Endothelial cell of umbilical vein (primary cell): ENCODE results near the gene L3MBTL4. TPM values are rescaled to one million over a fixed set of nuclear protein-coding genes. Genes with fewer than 3 reads are reported as not detected.

ENCODE experiments used
- BruUV-seq: library from RNA; stranded (reverse); fragments of 400-500 nt; replicated peaks from 2 replicates; lab custom pipeline; 2021; lab: Mats Ljungman, UMichigan
- CTCF ChIA-PET: fragments of 300-600, 350-600 bp; sonication (Branson Sonifier 250); formaldehyde crosslinking; loops from one replicate; lab custom pipeline; 2021; ENCODE audit warnings: antibody characterized with exemption, inconsistent platforms; lab: Charles Lee
- POLR2A ChIA-PET: fragments of 300-600, 350-600 bp; sonication (Branson Sonifier 250); formaldehyde crosslinking; loops from one replicate; lab custom pipeline; 2021; ENCODE audit warnings: antibody characterized with exemption, inconsistent platforms; lab: Charles Lee
- DNase-seq: peaks from one replicate; pipeline ENCODE4 v3.0.0-alpha.2; 2011; ENCODE audit warnings: low read depth, low spot score
- FAIRE-seq: peaks from 2 replicates; lab custom pipeline; 2011; peaks lifted over from hg19 to GRCh38; lab: Jason Lieb, UNC
- H2AFZ ChIP-seq: 2 replicates; pipeline ENCODE4 v1.6.0; 2012; ENCODE audit warnings: low read depth, low read length, control low read depth, inconsistent platforms
- H3K27ac ChIP-seq: 2 replicates; pipeline ENCODE4 v1.5.1; 2011; ENCODE audit warnings: low read depth, mild to moderate bottlenecking, control low read depth, low read length, moderate library complexity; ENCODE audit not compliant: insufficient read depth
- H3K27me3 ChIP-seq, 2 experiments: 2 replicates each; pipeline versions ENCODE4 v1.6.0 to v1.6.1; 2011; ENCODE audit warnings: low read length in 2 of 2, mixed read lengths in 1 of 2; ENCODE audit not compliant: control insufficient read depth in 2 of 2, insufficient read depth in 2 of 2
- H3K36me3 ChIP-seq, 2 experiments: 2 replicates in 1 of 2; 3 replicates in 1 of 2; pipeline ENCODE4 v1.5.1; 2011; ENCODE audit warnings: low read length in 2 of 2, mild to moderate bottlenecking in 1 of 2, moderate library complexity in 1 of 2; ENCODE audit not compliant: control insufficient read depth in 2 of 2, insufficient read depth in 2 of 2; ENCODE audit errors: extremely low read depth in 1 of 2
- H3K4me1 ChIP-seq: 3 replicates; pipeline ENCODE4 v1.5.1; 2011; ENCODE audit warnings: mild to moderate bottlenecking, low read length; ENCODE audit not compliant: control insufficient read depth, insufficient read depth; ENCODE audit errors: extremely low read depth
- H3K4me2 ChIP-seq: 2 replicates; pipeline ENCODE4 v1.6.1; 2011; ENCODE audit warnings: low read length, control low read depth, mixed read lengths; ENCODE audit not compliant: insufficient read depth
- H3K4me3 ChIP-seq, 3 experiments: fragments of 200-600 bp in 1 of 3; sonication (generic), shearing (Covaris generic) in 1 of 3; replicated peaks in 1 of 3; 2 replicates each; pipeline ENCODE4 v1.5.1; 2011 to 2016; ENCODE audit warnings: control low read depth in 3 of 3, low read length in 3 of 3, mild to moderate bottlenecking in 2 of 3, inconsistent platforms in 1 of 3, low read depth in 1 of 3, moderate library complexity in 1 of 3; ENCODE audit not compliant: insufficient read depth in 1 of 3
- H3K79me2 ChIP-seq: 2 replicates; pipeline ENCODE4 v1.6.0; 2012; ENCODE audit warnings: low read length, inconsistent platforms; ENCODE audit not compliant: control insufficient read depth, insufficient read depth
- H3K9ac ChIP-seq: replicated peaks from 2 replicates; pipeline ENCODE3; 2011; ENCODE audit warnings: low read length, control low read depth; ENCODE audit not compliant: insufficient read depth; ENCODE audit errors: extremely low read depth
- H3K9me1 ChIP-seq: replicated peaks from 3 replicates; pipeline ENCODE4 v1.6.0; 2011; ENCODE audit warnings: mild to moderate bottlenecking, low read length; ENCODE audit not compliant: control insufficient read depth, insufficient read depth; ENCODE audit errors: extremely low read depth
- H3K9me3 ChIP-seq: replicated peaks from 2 replicates; pipeline ENCODE4 v1.5.1; 2012; ENCODE audit warnings: low read length, inconsistent platforms; ENCODE audit not compliant: control insufficient read depth, insufficient read depth
- H4K20me1 ChIP-seq: replicated peaks from 2 replicates; pipeline ENCODE3; 2011; ENCODE audit warnings: mild to moderate bottlenecking, low read length; ENCODE audit not compliant: control insufficient read depth, insufficient read depth; ENCODE audit errors: extremely low read depth
- EZH2 ChIP-seq: IDR thresholded peaks from 2 replicates; pipeline ENCODE4 v1.6.1; 2012; ENCODE audit warnings: borderline replicate concordance, low read depth, mild to moderate bottlenecking, moderate library complexity, low read length, inconsistent platforms; ENCODE audit not compliant: severe bottlenecking
- FOS ChIP-seq: IDR thresholded peaks from 2 replicates; pipeline ENCODE4 v1.6.1; 2011; ENCODE audit warnings: mild to moderate bottlenecking, low read length, moderate library complexity, borderline replicate concordance; ENCODE audit not compliant: insufficient read depth
- MYC ChIP-seq: IDR thresholded peaks from one replicate; pipeline ENCODE4 v1.6.1; 2011; ENCODE audit warnings: mild to moderate bottlenecking, low read depth, low read length
- POLR2A ChIP-seq: IDR thresholded peaks from 2 replicates; pipeline ENCODE4 v1.6.1; 2012; ENCODE audit warnings: low read depth, mild to moderate bottlenecking, control low read depth, low read length
- POLR2AphosphoS5 ChIP-seq: IDR thresholded peaks from 2 replicates; pipeline ENCODE4 v1.6.1; 2012; ENCODE audit warnings: low read depth, mild to moderate bottlenecking, control low read depth, low read length, moderate library complexity; ENCODE audit not compliant: insufficient read depth
- dilution Hi-C: fragments of 300-500 bp; cut with MboI; formaldehyde crosslinking; loops from one replicate; pipeline ENCODE4 v1.15.0; 2019; ENCODE audit warnings: low sequenced_read_pairs; ENCODE audit not compliant: extremely low pct_ligation_motif_present
- intact Hi-C: fragments of 100-400 bp; cut with micrococcal nuclease; formaldehyde crosslinking; loops from one replicate; pipeline ENCODE4 v1.10.0; 2022
- polyA plus RNA-seq, 4 experiments: library from polyadenylated mRNA; depleted of rRNA in 3 of 4; stranded (reverse) in 3 of 4; unstranded in 1 of 4; fragments of >200 nt; gene quantifications; 2 replicates each; pipeline versions ENCODE4 v1.2.1 to v1.2.3, GENCODE V29; 2011 to 2012; ENCODE audit warnings: missing spikeins in 1 of 4
- total RNA-seq: library from RNA; stranded (reverse); gene quantifications from 2 replicates; pipeline ENCODE4 v1.2.3, GENCODE V29; 2021
- TF ChIP-seq, protein P1 (sequence below), 2 donors: IDR thresholded peaks; 1 replicate in 1 of 2; 2 replicates in 1 of 2; pipeline ENCODE4 v1.5.1; 2011; ENCODE audit warnings: low read length in 2 of 2, mild to moderate bottlenecking in 2 of 2, moderate library complexity in 2 of 2, control low read depth in 1 of 2, inconsistent platforms in 1 of 2, low read depth in 1 of 2; ENCODE audit not compliant: insufficient read depth in 1 of 2; ENCODE audit errors: extremely low read depth in 1 of 2
- TF ChIP-seq, protein P2 (sequence below): IDR thresholded peaks from 2 replicates; pipeline ENCODE4 v1.6.1; 2011; ENCODE audit not compliant: insufficient read depth, insufficient read length

L3MBTL4 gene
- total and polyA plus RNA-seq, 2 donors (not counting 3 experiments of a cell fraction or from before 2014, with no cell fraction given), result 0.80 TPM; not detected in 1

DNA sequence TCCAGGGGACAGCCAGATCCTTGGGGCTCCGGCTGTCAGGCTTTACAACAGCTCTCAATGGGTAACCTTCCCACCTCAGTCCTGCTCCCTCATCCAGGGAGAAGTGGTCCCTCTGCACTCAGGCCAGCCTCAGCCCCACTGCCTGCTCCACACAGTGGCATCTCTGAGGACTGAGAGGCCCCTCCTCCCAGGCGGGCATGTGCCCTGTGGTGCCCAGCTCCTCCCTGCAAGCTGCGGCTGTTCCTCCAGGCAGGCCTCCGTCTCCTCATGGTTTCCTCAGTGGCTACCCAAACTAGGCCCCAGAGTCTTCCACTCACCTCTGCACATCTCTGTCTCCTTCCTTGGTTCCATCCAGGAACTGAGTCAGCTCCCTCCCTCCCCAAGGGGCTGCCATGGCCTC, 437.7 kb downstream of the L3MBTL4 start:
- Histone ChIP-seq H3K36me3 (no peaks in the 10 kb centered on the region), H3K27ac (no peak overlapping the region), H3K9me1 (no peaks in the 10 kb centered on the region), H3K4me3 (no peak overlapping the region), H3K9ac (no peak overlapping the region), H3K9me3 (no peaks in the 10 kb centered on the region), H2AFZ (no peak overlapping the region), H4K20me1 (no peaks in the 10 kb centered on the region), H3K27me3 (no peaks in the 10 kb centered on the region), H3K4me1 (no peaks in the 10 kb centered on the region), H3K4me2 (no peak overlapping the region), H3K79me2 (no peaks in the 10 kb centered on the region)
- ChIA-PET POLR2A (no interaction called here), CTCF (no interaction called here)
- intact Hi-C loops, result no loop called here
- dilution Hi-C loops, result no loop called here
- BruUV-seq, result no TSS peak
- DNase-seq, result no peak
- FAIRE-seq, result no peak
- TF ChIP-seq, protein P1, sequence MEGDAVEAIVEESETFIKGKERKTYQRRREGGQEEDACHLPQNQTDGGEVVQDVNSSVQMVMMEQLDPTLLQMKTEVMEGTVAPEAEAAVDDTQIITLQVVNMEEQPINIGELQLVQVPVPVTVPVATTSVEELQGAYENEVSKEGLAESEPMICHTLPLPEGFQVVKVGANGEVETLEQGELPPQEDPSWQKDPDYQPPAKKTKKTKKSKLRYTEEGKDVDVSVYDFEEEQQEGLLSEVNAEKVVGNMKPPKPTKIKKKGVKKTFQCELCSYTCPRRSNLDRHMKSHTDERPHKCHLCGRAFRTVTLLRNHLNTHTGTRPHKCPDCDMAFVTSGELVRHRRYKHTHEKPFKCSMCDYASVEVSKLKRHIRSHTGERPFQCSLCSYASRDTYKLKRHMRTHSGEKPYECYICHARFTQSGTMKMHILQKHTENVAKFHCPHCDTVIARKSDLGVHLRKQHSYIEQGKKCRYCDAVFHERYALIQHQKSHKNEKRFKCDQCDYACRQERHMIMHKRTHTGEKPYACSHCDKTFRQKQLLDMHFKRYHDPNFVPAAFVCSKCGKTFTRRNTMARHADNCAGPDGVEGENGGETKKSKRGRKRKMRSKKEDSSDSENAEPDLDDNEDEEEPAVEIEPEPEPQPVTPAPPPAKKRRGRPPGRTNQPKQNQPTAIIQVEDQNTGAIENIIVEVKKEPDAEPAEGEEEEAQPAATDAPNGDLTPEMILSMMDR (IDR thresholded peaks at IDR 0.05; ENCODE audit: extremely low read depth in 1 of 2, insufficient read depth in 1 of 2, low read depth in 1 of 2, low read length in 2 of 2), result no peak
- TF ChIP-seq MYC (no peak), FOS (no peak), EZH2 (no peak), POLR2AphosphoS5 (no peak), POLR2A (no peak)
- TF ChIP-seq, protein P2, sequence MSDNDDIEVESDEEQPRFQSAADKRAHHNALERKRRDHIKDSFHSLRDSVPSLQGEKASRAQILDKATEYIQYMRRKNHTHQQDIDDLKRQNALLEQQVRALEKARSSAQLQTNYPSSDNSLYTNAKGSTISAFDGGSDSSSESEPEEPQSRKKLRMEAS, result no peak
